HCT116 (cell line): ENCODE data around the gene ATAD2B.

ENCODE experiments used
- CTCF ChIP-seq, 3 experiments: fragments of 200-600 bp in 1 of 3; sonication (generic) in 1 of 3; IDR thresholded peaks in 2 of 3; conservative IDR thresholded peaks in 1 of 3; 2 replicates each; pipeline ENCODE4 v1.5.1; 2012 to 2017; ENCODE audit warnings: low read depth in 2 of 3, low read length in 2 of 3, antibody characterized with exemption in 1 of 3, borderline replicate concordance in 1 of 3, control low read depth in 1 of 3, mild to moderate bottlenecking in 1 of 3, mixed read lengths in 1 of 3, mixed run types in 1 of 3, moderate library complexity in 1 of 3; ENCODE audit not compliant: insufficient read depth in 1 of 3
- EZH2 ChIP-seq: fragments of 200-600 bp; sonication (generic); IDR thresholded peaks from 2 replicates; pipeline ENCODE4 v1.6.1; 2017; ENCODE audit warnings: antibody characterized with exemption, mixed run types
- EZH2phosphoT487 ChIP-seq: fragments of 200-600 bp; IDR thresholded peaks from 2 replicates; pipeline ENCODE4 v1.6.1; 2018; ENCODE audit warnings: antibody characterized with exemption, borderline replicate concordance
- JUND ChIP-seq: IDR thresholded peaks from 2 replicates; pipeline ENCODE4 v1.6.1; 2012
- MAX ChIP-seq: IDR thresholded peaks from 2 replicates; pipeline ENCODE4 v1.6.1; 2012
- POLR2AphosphoS5 ChIP-seq: IDR thresholded peaks from 2 replicates; pipeline ENCODE4 v1.6.1; 2011; ENCODE audit warnings: mild to moderate bottlenecking, low read depth, low read length, moderate library complexity
- RAD21 ChIP-seq: IDR thresholded peaks from 2 replicates; pipeline ENCODE4 v1.6.1; 2012; ENCODE audit warnings: low read depth, mild to moderate bottlenecking
- SP1 ChIP-seq: IDR thresholded peaks from 2 replicates; pipeline ENCODE4 v1.6.1; 2012; ENCODE audit warnings: low read depth
- TCF7L2 ChIP-seq: IDR thresholded peaks from 2 replicates; pipeline ENCODE4 v1.7.0; 2011; ENCODE audit warnings: borderline replicate concordance, inconsistent platforms; ENCODE audit not compliant: insufficient read depth, insufficient read length; ENCODE audit errors: extremely low read depth
- YY1 ChIP-seq: IDR thresholded peaks from 2 replicates; pipeline ENCODE4 v1.6.1; 2011; ENCODE audit warnings: low read length, low read depth, moderate library complexity, mild to moderate bottlenecking; ENCODE audit not compliant: insufficient replicate concordance; ENCODE audit errors: extremely low read depth

- no peak for TF ChIP-seq EZH2
- TF ChIP-seq MAX: no peak
- no peak for TF ChIP-seq CTCF (IDR thresholded peaks at IDR 0.05 in 2 of 3, conservative IDR thresholded peaks at IDR 0.05 in 1 of 3; ENCODE audit: borderline replicate concordance in 1 of 3, insufficient read depth in 1 of 3, low read depth in 2 of 3, low read length in 2 of 3)
- TF ChIP-seq POLR2AphosphoS5: no peak
- no peak for TF ChIP-seq RAD21
- no peak for TF ChIP-seq TCF7L2
- TF ChIP-seq EZH2phosphoT487: no peak
- TF ChIP-seq YY1: no peak
- no peak for TF ChIP-seq SP1
- TF ChIP-seq JUND: no peak
Measured at GRCh38 chr2:23703037-23703582, 223.8 kb downstream of the ATAD2B start.
